Measurements from ENCODE around the gene ESYT2. TPM values are rescaled to one million over a fixed set of nuclear protein-coding genes. Genes with fewer than 3 reads are reported as not detected.
"Not testable (repeated sequence)": the region's sequence is repeated elsewhere in the genome, so short reads cannot be mapped to it uniquely, and the experiment has no call there.

ESYT2 gene
- total RNA-seq, 4 donors from 2014 or later, result 68.3 to 95.8 (median 82.6) TPM

DNA sequence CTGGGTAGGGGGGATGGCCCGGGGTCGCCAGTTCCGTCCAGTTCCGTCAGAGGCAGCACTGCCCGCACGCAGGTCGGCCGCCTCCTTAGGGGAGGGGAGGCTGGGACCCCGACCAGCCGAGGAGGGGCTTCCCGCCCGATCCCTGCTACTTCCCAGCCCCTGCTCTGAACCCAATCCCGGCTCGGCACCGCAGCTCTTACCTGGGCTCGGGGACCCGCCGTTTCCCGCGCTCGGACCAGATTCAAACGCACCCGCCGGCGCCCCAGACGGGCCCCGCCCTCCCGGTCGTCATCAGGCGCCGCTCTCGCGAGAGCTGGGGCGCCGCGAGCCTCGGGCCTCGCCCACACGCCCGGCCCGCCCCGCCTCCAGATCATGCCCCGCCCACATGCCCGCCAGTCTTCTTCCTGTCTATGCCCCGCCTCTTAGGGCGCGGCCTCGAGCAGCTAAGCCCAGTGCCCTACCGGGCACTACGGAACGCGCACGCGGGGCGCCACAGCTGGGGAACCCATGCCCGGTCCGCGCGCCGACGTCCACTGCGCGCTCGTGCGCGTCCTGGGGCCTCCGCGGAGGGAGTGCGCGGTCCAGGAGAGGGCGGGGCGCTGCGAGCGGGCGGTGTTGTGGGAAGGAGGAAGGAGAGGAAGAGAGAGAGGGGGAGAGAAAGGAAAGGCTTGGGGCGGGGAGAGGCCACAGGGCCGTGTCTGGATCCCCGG is 124.6 kb downstream of the ESYT2 start, which contains the start of gene NCAPG2:
Gene NCAPG2 (minus strand): TSS at position 281 of the 710 bp plus-strand sequence. CDS start 2,905 bp downstream, outside the sequence.
- H3K27ac ChIP-seq, result peak within 1 kb of the TSS; percentile 87
- TF ChIP-seq, protein P1, sequence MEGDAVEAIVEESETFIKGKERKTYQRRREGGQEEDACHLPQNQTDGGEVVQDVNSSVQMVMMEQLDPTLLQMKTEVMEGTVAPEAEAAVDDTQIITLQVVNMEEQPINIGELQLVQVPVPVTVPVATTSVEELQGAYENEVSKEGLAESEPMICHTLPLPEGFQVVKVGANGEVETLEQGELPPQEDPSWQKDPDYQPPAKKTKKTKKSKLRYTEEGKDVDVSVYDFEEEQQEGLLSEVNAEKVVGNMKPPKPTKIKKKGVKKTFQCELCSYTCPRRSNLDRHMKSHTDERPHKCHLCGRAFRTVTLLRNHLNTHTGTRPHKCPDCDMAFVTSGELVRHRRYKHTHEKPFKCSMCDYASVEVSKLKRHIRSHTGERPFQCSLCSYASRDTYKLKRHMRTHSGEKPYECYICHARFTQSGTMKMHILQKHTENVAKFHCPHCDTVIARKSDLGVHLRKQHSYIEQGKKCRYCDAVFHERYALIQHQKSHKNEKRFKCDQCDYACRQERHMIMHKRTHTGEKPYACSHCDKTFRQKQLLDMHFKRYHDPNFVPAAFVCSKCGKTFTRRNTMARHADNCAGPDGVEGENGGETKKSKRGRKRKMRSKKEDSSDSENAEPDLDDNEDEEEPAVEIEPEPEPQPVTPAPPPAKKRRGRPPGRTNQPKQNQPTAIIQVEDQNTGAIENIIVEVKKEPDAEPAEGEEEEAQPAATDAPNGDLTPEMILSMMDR (IDR thresholded peaks at IDR 0.05), result peak; percentile 47 to 57
- TF ChIP-seq EP300 (IDR thresholded peaks at IDR 0.05) (no peak), POLR2A (IDR thresholded peaks at IDR 0.05) (no peak), POLR2AphosphoS5 (IDR thresholded peaks at IDR 0.05) (peak; percentile 74 to 92 (median 84))
- H3K36me3 ChIP-seq, result no peaks in the 10 kb centered on the region
- H3K4me3 ChIP-seq, result peak within 1 kb of the TSS; percentile 85
- no peaks in the 10 kb centered on the region for H3K9me3 ChIP-seq
- peak; percentile 97 to 98 for DNase-seq (ENCODE audit: low spot score in 2 of 2)
- H3K27me3 ChIP-seq, result no peaks in the 10 kb centered on the region
- peaks cover 14% of the 10 kb centered on the region for H3K4me1 ChIP-seq
- 0% methylated on average over 10 of the region's 78 CpGs for WGBS

DNA sequence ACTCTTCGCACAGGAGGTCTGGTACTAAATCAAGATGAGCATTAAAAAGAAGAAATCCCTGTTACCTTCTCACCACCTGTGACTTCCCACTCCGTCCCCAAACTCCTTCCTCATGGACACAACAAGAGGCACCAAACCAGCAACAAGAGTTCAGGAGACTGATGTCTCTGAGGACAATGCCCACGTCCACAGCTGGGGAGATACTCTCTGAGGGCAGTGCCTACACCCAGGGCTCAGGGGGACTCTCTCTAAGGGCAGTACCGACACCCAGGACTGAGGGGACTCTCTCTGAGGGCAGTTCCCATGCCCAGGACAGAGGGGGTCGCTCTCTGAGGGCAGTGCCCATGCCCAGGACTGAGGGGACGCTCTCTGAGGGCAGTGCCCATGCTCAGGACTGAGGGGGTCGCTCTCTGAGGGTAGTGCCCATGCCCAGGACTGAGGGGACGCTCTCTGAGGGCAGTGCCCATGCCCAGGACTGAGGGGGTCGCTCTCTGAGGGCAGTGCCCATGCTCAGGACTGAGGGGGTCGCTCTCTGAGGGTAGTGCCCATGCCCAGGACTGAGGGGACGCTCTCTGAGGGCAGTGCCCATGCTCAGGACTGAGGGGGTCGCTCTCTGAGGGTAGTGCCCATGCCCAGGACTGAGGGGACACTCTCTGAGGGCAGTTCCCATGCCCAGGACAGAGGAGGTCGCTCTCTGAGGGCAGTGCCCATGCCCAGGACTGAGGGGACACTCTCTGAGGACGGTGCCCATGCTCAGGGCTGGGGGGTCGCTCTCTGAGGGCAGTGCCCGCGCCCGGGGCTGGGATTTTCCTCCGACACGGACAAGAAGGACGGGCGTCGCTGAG is 125.4 kb downstream of the ESYT2 start:
- 53% methylated on average over 7 of the region's 23 CpGs for WGBS
- Histone ChIP-seq H3K4me3 (peak overlapping the region; percentile 85), H3K4me1 (peaks cover 14% of the 10 kb centered on the region)
- DNase-seq (ENCODE audit: low spot score in 2 of 2); H3K9me3 ChIP-seq; H3K27ac ChIP-seq; H3K27me3 ChIP-seq; H3K36me3 ChIP-seq: not testable (repeated sequence)

DNA sequence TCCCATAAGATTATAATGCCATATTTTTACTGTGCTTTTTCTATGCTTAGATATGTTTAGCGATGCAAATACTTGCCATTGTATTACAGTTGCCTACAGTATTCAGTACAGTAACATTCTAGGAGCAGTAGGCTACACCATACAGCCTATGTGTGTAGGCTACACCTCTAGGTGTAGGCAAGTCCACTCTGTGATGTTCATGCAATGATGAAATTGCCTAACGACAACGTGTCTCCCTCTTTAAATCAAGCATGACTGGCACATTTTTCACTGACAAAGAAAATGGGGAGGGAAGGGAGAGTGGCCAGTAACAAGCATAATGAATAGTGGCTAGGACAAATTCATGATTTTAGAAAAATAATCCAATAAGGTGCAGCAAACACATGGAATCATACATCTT is 126.4 kb downstream of the ESYT2 start:
- H3K27ac ChIP-seq, result no peak overlapping the region
- H3K27me3 ChIP-seq, result no peaks in the 10 kb centered on the region
- WGBS, result 44% methylated on average over 3 of the region's 3 CpGs
- peaks cover 14% of the 10 kb centered on the region for H3K4me1 ChIP-seq
- no peaks in the 10 kb centered on the region for H3K36me3 ChIP-seq
- no peak for TF ChIP-seq POLR2AphosphoS5 (IDR thresholded peaks at IDR 0.05)
- no peak for TF ChIP-seq POLR2A (IDR thresholded peaks at IDR 0.05)
- no peak for DNase-seq (ENCODE audit: low spot score in 2 of 2)
- no peaks in the 10 kb centered on the region for H3K9me3 ChIP-seq
- no peak overlapping the region for H3K4me3 ChIP-seq

- H3K36me3 ChIP-seq, result no peaks in the 10 kb centered on the region
- no peak overlapping the region for H3K4me3 ChIP-seq
- DNase-seq (ENCODE audit: low spot score in 2 of 2), result no peak
- TF ChIP-seq POLR2A (IDR thresholded peaks at IDR 0.05), result no peak
- H3K27me3 ChIP-seq, result no peaks in the 10 kb centered on the region
- WGBS, result 57% methylated on average over 4 of the region's 4 CpGs
- no peaks in the 10 kb centered on the region for H3K9me3 ChIP-seq
- no peak overlapping the region for H3K27ac ChIP-seq
- peaks cover 14% of the 10 kb centered on the region for H3K4me1 ChIP-seq
Observed at GRCh38 chr7:158702196-158702595, 127.1 kb downstream of the ESYT2 start.

GRCh38 chr7:158700008-158700407 is 129.3 kb downstream of the ESYT2 start:
- Histone ChIP-seq H3K4me1 (peaks cover 17% of the 10 kb centered on the region), H3K4me3 (no peak overlapping the region), H3K9me3 (no peaks in the 10 kb centered on the region), H3K36me3 (no peaks in the 10 kb centered on the region), H3K27ac (no peak overlapping the region), H3K27me3 (no peaks in the 10 kb centered on the region)
- 97% methylated on average over 5 of the region's 5 CpGs for WGBS
- TF ChIP-seq POLR2A (IDR thresholded peaks at IDR 0.05), result no peak
- no peak for DNase-seq (ENCODE audit: low spot score in 2 of 2)

GRCh38 chr7:158699341-158699740 is 130.0 kb downstream of the ESYT2 start:
- Histone ChIP-seq H3K4me3 (no peak overlapping the region), H3K27me3 (no peaks in the 10 kb centered on the region), H3K9me3 (no peaks in the 10 kb centered on the region), H3K27ac (no peak overlapping the region), H3K36me3 (no peaks in the 10 kb centered on the region), H3K4me1 (peaks cover 17% of the 10 kb centered on the region)
- WGBS, result 0% methylated on average over 1 of the region's 1 CpG
- no peak for TF ChIP-seq EP300 (IDR thresholded peaks at IDR 0.05)
- DNase-seq (ENCODE audit: low spot score in 2 of 2), result no peak

- no peak for DNase-seq (ENCODE audit: low spot score in 2 of 2)
- WGBS, result 86% methylated on average over 3 of the region's 3 CpGs
- Histone ChIP-seq H3K9me3 (no peaks in the 10 kb centered on the region), H3K4me1 (peaks cover 11% of the 10 kb centered on the region), H3K36me3 (no peaks in the 10 kb centered on the region), H3K27me3 (no peaks in the 10 kb centered on the region), H3K4me3 (no peak overlapping the region), H3K27ac (no peak overlapping the region)
- TF ChIP-seq POLR2A (IDR thresholded peaks at IDR 0.05), result no peak
- no peak for TF ChIP-seq POLR2AphosphoS5 (IDR thresholded peaks at IDR 0.05)
- TF ChIP-seq EP300 (IDR thresholded peaks at IDR 0.05), result no peak
- TF ChIP-seq, protein P1 (IDR thresholded peaks at IDR 0.05), result no peak
Observed at GRCh38 chr7:158698657-158699195, 130.6 kb downstream of the ESYT2 start.

GRCh38 chr7:158697597-158697996 is 131.7 kb downstream of the ESYT2 start:
- H3K27ac ChIP-seq; H3K4me3 ChIP-seq; H3K36me3 ChIP-seq; DNase-seq (ENCODE audit: low spot score in 2 of 2); H3K9me3 ChIP-seq; H3K27me3 ChIP-seq; H3K4me1 ChIP-seq: not testable (repeated sequence)
- 95% methylated on average over 2 of the region's 2 CpGs for WGBS
